ENCODE results near the gene SNX9.

DNA sequence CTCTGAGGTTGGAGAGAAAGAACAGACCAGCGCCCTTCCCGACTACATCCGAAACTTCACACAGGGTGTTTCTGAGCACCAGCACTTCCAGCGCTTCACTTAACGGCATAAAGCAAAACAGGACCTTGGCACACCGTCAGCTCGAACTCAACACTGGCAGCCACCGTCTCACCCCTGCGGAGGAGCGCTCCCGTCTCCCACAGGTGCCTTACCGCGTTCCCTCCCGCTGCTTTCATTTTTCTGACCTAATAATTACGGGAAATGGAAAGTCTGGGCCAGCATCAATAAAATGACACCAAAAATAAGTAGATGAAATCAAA lies 120.9 kb downstream of the SNX9 start:
- TF ChIP-seq, protein P1, sequence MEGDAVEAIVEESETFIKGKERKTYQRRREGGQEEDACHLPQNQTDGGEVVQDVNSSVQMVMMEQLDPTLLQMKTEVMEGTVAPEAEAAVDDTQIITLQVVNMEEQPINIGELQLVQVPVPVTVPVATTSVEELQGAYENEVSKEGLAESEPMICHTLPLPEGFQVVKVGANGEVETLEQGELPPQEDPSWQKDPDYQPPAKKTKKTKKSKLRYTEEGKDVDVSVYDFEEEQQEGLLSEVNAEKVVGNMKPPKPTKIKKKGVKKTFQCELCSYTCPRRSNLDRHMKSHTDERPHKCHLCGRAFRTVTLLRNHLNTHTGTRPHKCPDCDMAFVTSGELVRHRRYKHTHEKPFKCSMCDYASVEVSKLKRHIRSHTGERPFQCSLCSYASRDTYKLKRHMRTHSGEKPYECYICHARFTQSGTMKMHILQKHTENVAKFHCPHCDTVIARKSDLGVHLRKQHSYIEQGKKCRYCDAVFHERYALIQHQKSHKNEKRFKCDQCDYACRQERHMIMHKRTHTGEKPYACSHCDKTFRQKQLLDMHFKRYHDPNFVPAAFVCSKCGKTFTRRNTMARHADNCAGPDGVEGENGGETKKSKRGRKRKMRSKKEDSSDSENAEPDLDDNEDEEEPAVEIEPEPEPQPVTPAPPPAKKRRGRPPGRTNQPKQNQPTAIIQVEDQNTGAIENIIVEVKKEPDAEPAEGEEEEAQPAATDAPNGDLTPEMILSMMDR (conservative IDR thresholded peaks at IDR 0.05 in 1 of 2, IDR thresholded peaks at IDR 0.05 in 1 of 2; ENCODE audit: low read depth in 1 of 2, low read length in 2 of 2), result no peak
- TF ChIP-seq EZH2 (IDR thresholded peaks at IDR 0.05; ENCODE audit: low read length, missing control alignments), result no peak

All from fibroblast of lung (primary cell).